ENCODE data around the gene GRID1. TPM values are rescaled to one million over a fixed set of nuclear protein-coding genes. Genes with fewer than 3 reads are reported as not detected.

The GRID1 gene
- total RNA-seq, 4 donors from 2014 or later = 1.4 to 4.9 (median 2.0) TPM

DNA sequence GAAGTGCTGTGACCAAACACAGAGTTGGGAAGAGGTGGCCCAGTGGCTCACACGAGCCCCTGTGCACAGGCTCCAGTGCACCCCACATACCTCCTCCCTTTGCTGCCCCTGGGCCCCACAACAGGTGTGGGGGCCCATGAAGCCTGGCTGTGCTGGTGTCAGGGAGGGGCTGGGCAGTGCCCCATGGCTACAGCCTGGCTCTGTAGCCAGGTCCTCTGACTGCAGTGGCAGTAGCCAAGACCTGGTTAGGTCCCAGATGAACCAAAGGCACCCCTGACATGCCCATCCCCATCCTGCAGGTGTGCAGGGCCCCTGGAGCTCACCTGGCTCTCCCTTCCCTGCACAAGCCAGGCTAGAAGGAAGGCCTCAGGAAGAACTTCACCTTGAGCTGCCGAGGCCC is 176.3 kb downstream of the GRID1 start:
- peak in 1 of 2 donors; percentile 20 for DNase-seq (ENCODE audit: low spot score in 2 of 2)
- intact Hi-C loops (cut with DNase I; ENCODE audit: low total_unique reads) = no loop called here
- WGBS, 2 donors = 71 to 73% methylated on average over 2 of the region's 2 CpGs
- H3K4me3 ChIP-seq (ENCODE audit: low read depth, poor library complexity, severe bottlenecking) = no peak overlapping the region
- TF ChIP-seq, protein P1, sequence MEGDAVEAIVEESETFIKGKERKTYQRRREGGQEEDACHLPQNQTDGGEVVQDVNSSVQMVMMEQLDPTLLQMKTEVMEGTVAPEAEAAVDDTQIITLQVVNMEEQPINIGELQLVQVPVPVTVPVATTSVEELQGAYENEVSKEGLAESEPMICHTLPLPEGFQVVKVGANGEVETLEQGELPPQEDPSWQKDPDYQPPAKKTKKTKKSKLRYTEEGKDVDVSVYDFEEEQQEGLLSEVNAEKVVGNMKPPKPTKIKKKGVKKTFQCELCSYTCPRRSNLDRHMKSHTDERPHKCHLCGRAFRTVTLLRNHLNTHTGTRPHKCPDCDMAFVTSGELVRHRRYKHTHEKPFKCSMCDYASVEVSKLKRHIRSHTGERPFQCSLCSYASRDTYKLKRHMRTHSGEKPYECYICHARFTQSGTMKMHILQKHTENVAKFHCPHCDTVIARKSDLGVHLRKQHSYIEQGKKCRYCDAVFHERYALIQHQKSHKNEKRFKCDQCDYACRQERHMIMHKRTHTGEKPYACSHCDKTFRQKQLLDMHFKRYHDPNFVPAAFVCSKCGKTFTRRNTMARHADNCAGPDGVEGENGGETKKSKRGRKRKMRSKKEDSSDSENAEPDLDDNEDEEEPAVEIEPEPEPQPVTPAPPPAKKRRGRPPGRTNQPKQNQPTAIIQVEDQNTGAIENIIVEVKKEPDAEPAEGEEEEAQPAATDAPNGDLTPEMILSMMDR (IDR thresholded peaks at IDR 0.05) = no peak
- TF ChIP-seq POLR2A (IDR thresholded peaks at IDR 0.05) = no peak

DNA sequence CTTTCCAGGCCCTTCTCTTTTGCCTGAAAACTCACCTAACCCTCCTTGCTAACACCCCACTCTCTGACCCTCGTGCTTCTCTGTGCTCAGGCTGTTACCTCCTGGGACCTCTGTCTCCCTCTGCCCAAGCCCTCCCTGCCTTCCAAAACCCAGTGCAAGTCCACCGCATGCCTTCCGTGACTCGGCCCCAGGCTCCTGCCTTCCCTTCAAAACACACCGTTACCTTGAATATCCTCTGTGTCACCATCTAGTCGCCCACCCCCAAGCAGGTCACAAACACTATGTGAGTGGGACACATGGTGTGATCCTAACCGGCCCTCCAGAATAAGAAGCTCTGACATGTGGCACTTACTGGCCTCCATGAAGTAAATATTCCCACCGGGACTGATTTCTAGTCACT is 176.7 kb downstream of the GRID1 start:
- peak in 1 of 2 donors; percentile 57 for DNase-seq (ENCODE audit: low spot score in 2 of 2)
- TF ChIP-seq POLR2A (IDR thresholded peaks at IDR 0.05) = no peak
- 84 to 90% methylated on average over 8 of the region's 8 CpGs for WGBS, 2 donors
- H3K4me3 ChIP-seq (ENCODE audit: low read depth, poor library complexity, severe bottlenecking) = no peak overlapping the region
- intact Hi-C loops (cut with DNase I; ENCODE audit: low total_unique reads) = no loop called here

DNA sequence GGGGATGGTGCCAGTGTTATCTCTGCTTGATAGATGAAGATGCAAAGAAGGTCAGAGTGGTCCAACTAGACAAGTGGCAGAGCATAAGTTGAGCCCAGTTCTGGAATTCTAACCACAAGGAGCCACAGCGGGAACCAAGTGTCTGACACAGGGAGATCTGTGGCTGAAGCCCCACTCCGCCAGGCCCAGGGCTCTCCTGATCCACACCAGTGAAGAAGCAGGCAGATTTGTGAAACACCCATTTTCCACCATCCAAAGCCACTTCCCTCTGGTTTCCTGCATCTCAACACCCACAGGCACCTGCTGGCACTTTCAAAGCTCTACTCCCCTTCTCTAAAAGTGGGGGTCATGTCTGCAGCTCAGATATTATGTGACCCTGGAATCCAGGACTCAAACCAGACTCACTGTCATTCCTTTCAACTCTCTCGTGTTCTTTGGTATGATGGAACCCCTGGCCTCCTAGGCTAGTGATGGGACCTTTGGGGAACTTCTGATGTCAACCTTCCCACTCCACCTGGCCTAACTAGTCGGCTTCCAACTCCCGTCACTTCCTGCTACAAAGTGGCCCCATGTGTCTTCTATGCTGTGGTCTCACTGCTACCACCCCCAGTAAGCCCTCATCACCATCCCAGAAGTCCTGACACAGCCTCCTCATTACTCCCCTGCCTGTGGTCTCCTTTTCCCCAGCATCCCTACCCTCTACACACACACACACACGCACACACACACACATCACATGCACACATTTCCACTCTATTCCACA is 177.6 kb downstream of the GRID1 start:
- peak in 1 of 2 donors; percentile 54 for DNase-seq (ENCODE audit: low spot score in 2 of 2)
- H3K4me3 ChIP-seq (ENCODE audit: low read depth, poor library complexity, severe bottlenecking) = no peak overlapping the region
- no peak for TF ChIP-seq POLR2A (IDR thresholded peaks at IDR 0.05)
- TF ChIP-seq, protein P1 (IDR thresholded peaks at IDR 0.05) = no peak
- intact Hi-C loops (cut with DNase I; ENCODE audit: low total_unique reads) = no loop called here
- 74 to 84% methylated on average over 6 of the region's 6 CpGs for WGBS, 2 donors

DNA sequence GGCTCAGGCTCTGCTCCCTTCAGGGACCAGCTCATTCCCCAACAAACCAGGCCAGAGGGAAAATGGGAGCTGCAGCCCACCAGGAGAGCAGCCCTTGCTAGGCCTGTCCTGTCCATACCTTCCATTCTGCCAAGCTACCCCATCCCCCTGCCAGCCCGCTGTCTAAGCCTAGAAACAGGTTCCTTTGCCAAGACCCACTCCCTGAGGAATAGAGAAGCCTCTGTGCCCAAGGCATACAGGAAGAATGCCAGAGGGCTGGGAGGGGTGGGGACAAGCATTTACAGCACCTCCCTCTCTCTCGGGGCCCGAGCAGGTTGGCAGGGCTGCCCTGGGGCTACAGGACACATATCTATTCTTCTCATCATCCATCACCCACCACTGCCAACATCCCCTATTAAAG is 178.3 kb downstream of the GRID1 start:
- intact Hi-C loops (cut with DNase I; ENCODE audit: low total_unique reads) = no loop called here
- 40 to 57% methylated on average over 3 of the region's 3 CpGs for WGBS, 2 donors
- TF ChIP-seq, protein P1 (IDR thresholded peaks at IDR 0.05) = no peak
- TF ChIP-seq POLR2A (IDR thresholded peaks at IDR 0.05) = no peak
- H3K4me3 ChIP-seq (ENCODE audit: low read depth, poor library complexity, severe bottlenecking) = no peak overlapping the region
- peak in 1 of 2 donors; percentile 62 for DNase-seq (ENCODE audit: low spot score in 2 of 2)

DNA sequence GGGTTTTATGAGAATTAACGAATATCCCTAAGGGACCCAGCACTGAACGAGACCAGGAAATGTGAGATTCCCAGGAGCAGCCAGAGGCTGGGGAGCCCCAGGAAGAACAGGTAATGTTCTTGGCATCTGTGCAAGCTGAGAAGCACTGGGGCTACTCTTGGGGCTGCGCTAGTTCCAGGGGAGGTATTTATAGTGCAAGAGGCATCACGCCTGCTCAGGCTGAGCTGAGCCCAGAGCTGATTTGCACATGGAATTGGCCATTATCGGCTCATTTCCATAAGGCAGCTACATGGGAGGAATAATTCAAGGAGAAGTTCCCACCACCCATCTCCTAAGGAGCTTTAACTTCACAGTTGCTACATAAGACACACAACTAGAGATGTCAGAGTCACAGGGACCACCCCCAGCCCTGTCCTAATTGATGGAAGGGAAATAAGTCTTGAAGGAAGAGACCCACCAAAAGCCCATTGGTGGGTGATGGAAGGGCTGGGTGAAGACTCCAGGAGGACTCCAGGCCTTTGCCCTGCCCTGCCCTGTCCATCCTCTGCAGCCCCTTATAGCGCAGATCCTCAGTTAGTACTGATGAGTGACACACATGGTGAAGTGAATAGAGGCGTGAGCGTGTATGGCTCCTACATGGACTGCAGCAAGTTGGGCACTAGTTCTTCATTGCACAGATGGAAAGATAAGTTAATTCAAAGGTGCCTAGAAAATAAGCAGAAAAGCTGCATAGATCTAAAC is 178.9 kb downstream of the GRID1 start:
- H3K4me3 ChIP-seq (ENCODE audit: low read depth, poor library complexity, severe bottlenecking) = no peak overlapping the region
- intact Hi-C loops (cut with DNase I; ENCODE audit: low total_unique reads) = no loop called here
- WGBS, 2 donors = 71 to 84% methylated on average over 8 of the region's 8 CpGs
- DNase-seq (ENCODE audit: low spot score in 2 of 2) = peak in 1 of 2 donors; percentile 61
- TF ChIP-seq, protein P1 (IDR thresholded peaks at IDR 0.05) = no peak
- no peak for TF ChIP-seq POLR2A (IDR thresholded peaks at IDR 0.05)

DNA sequence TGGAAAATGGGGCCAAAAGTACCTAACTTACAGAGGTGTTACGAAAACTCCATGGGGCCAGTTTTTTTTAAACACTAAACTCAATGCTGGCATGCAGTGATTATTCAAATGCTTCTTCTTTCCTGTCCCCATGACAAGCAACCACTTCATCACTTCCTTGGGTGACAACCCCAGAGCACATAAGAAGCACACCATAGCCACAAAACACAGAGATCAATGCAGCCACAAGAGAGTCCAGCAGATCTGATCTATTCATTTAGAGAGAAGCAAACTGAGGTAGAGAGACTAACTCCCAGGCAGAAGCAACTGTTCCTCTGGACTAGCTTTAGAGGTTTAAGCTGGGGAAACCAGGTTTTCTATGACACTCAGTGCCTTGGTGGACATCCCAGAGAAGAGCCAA is 180.0 kb downstream of the GRID1 start:
- no peak for TF ChIP-seq POLR2A (IDR thresholded peaks at IDR 0.05)
- TF ChIP-seq, protein P1 (IDR thresholded peaks at IDR 0.05) = no peak
- WGBS, 2 donors = 26 to 97% methylated on average over 1 of the region's 1 CpG
- H3K4me3 ChIP-seq (ENCODE audit: low read depth, poor library complexity, severe bottlenecking) = no peak overlapping the region
- DNase-seq (ENCODE audit: low spot score in 2 of 2) = peak in 1 of 2 donors; percentile 17
- intact Hi-C loops (cut with DNase I; ENCODE audit: low total_unique reads) = no loop called here

All from lower leg skin (tissue), 4 donors.